ENCODE results near the gene KLHL10. TPM values are rescaled to one million over a fixed set of nuclear protein-coding genes. Genes with fewer than 3 reads are reported as not detected.

The KLHL10 gene
- total and polyA plus RNA-seq, 9 of the 15 experiments (the other 6 are each of a cell fraction or from before 2014, with no cell fraction given): 0.06 to 0.56 (median 0.12) TPM; not detected in 5

DNA sequence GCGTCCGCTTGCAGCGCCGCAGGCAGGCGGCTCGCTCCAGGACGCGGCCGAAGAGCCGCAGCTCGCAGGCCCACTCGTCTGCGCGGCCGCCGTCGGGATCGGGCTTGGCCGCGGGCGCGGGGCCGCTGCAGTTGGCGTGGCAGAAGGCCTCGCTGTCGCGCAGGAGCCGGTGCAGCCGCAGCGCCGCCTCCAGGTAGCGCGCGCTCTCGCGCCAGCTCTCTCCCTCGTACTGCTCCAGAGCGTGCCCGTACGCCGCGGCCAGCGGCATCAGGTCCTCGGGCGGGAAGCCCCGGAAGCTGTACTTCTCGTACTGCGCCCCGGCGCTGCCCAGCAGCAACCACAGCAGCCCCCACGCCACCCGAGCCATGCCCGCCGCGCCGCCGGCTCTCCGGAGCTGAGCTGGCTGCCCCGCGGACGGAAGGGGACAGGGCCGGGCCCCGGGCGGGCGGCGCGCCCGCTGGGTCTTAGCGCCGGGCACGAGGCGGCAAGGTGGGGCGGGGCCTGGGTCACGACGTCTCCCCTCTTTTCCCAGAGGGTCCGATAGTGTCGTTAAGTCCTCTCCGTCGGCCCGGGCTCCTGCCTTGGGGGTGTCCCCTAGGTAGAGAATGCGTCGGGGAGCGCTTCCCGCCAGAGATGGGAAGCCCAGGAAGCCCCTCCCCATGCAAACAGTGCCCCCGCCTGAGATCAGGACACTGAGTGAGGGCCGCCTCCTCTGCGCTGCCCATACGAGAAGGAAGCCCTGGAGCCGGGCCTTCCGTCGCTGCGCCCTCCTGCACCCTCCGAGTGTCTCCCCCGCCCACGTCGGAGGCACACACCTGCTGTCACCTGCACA lies 25.9 kb upstream of the KLHL10 start, which contains the start of gene P3H4 (continued):
- TF ChIP-seq, protein P1, sequence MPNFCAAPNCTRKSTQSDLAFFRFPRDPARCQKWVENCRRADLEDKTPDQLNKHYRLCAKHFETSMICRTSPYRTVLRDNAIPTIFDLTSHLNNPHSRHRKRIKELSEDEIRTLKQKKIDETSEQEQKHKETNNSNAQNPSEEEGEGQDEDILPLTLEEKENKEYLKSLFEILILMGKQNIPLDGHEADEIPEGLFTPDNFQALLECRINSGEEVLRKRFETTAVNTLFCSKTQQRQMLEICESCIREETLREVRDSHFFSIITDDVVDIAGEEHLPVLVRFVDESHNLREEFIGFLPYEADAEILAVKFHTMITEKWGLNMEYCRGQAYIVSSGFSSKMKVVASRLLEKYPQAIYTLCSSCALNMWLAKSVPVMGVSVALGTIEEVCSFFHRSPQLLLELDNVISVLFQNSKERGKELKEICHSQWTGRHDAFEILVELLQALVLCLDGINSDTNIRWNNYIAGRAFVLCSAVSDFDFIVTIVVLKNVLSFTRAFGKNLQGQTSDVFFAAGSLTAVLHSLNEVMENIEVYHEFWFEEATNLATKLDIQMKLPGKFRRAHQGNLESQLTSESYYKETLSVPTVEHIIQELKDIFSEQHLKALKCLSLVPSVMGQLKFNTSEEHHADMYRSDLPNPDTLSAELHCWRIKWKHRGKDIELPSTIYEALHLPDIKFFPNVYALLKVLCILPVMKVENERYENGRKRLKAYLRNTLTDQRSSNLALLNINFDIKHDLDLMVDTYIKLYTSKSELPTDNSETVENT (CRISPR knock-in tag; IDR thresholded peaks at IDR 0.05): peak; percentile 27; the same call in 1 of the 2 replicates
- TF ChIP-seq RFX7 (CRISPR knock-in tag; IDR thresholded peaks at IDR 0.05) (no peak), SREBF2 (CRISPR knock-in tag; IDR thresholded peaks at IDR 0.05) (no peak), GTF2F1 (IDR thresholded peaks at IDR 0.05; ENCODE audit: low read depth, low read length) (no peak), HNRNPL (IDR thresholded peaks at IDR 0.05; ENCODE audit: low read depth, low read length) (peak; percentile 64; the same call in 1 of the 2 replicates), ZNF23 (CRISPR knock-in tag; IDR thresholded peaks at IDR 0.05) (no peak), CHD4 (IDR thresholded peaks at IDR 0.05; ENCODE audit: insufficient read depth, insufficient replicate concordance, low read depth, low read length, poor library complexity, severe bottlenecking) (no peak), MCM7 (IDR thresholded peaks at IDR 0.05) (no peak)
- TF ChIP-seq, protein P2, sequence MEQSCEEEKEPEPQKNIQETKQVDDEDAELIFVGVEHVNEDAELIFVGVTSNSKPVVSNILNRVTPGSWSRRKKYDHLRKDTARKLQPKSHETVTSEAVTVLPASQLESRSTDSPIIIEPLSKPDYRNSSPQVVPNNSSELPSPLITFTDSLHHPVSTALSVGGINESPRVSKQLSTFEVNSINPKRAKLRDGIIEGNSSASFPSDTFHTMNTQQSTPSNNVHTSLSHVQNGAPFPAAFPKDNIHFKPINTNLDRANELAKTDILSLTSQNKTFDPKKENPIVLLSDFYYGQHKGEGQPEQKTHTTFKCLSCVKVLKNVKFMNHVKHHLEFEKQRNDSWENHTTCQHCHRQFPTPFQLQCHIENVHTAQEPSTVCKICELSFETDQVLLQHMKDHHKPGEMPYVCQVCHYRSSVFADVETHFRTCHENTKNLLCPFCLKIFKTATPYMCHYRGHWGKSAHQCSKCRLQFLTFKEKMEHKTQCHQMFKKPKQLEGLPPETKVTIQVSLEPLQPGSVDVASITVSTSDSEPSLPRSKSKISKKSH (CRISPR knock-in tag; IDR thresholded peaks at IDR 0.05): no peak
- TF ChIP-seq, protein P3, sequence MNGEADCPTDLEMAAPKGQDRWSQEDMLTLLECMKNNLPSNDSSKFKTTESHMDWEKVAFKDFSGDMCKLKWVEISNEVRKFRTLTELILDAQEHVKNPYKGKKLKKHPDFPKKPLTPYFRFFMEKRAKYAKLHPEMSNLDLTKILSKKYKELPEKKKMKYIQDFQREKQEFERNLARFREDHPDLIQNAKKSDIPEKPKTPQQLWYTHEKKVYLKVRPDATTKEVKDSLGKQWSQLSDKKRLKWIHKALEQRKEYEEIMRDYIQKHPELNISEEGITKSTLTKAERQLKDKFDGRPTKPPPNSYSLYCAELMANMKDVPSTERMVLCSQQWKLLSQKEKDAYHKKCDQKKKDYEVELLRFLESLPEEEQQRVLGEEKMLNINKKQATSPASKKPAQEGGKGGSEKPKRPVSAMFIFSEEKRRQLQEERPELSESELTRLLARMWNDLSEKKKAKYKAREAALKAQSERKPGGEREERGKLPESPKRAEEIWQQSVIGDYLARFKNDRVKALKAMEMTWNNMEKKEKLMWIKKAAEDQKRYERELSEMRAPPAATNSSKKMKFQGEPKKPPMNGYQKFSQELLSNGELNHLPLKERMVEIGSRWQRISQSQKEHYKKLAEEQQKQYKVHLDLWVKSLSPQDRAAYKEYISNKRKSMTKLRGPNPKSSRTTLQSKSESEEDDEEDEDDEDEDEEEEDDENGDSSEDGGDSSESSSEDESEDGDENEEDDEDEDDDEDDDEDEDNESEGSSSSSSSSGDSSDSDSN (IDR thresholded peaks at IDR 0.05; ENCODE audit: borderline replicate concordance in 1 of 2, low read depth in 2 of 2, low read length in 2 of 2): 0 out of 4 replicates have a peak, but pooled peaks of 1 of the 2 experiments have one; percentile 36
- TF ChIP-seq, protein P4, sequence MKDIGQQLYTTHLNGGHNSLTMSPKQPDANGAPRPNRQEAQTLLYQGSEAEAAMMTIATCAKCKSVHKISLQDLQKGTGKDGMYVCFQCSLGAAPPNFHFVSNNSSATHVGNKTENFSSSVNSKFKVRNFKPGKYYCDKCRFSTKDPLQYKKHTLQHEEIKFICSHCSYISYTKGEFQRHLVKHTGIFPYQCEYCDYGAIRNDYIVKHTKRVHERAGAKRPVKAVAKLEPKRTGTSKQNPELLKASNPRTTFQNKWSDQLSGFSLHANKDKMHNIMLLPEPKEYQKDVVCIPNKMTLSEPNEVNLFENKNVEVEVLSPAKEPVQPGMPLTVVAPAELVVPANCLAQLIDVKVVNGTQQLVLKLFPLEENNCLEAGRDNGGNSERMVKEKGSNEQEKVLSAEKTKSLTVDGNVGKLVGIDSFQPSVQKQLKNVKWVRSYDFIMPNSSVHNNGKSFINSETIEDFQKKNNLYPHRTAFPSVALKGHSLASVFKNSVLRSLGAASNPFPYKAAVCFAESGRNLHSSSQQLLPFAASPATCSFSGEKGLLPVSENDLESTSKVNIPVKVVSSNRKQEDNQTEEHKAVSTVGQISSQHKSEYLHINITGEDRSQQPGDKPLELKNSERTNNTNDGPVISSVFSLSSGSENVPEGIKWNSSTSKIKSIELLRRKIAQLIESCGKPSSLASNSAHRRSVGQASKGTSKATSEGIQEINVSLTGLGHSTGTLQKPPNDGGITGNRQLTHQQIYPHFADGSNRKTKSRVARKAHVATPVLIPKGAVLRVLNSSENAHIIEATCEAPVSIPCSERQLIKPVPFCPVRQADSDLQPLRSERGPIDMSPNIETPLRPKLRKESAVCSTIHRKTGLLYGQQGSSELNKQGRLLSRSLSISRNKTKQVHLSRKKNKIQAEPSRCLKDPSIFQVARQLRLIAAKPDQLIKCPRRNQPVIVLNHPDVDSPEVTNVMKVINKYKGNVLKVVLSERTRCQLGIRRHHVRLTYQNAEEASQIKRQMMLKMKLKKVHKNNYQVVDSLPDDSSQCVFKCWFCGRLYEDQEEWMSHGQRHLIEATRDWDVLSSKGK (CRISPR knock-in tag; IDR thresholded peaks at IDR 0.05): no peak
- TF ChIP-seq, protein P5, sequence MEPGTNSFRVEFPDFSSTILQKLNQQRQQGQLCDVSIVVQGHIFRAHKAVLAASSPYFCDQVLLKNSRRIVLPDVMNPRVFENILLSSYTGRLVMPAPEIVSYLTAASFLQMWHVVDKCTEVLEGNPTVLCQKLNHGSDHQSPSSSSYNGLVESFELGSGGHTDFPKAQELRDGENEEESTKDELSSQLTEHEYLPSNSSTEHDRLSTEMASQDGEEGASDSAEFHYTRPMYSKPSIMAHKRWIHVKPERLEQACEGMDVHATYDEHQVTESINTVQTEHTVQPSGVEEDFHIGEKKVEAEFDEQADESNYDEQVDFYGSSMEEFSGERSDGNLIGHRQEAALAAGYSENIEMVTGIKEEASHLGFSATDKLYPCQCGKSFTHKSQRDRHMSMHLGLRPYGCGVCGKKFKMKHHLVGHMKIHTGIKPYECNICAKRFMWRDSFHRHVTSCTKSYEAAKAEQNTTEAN (CRISPR knock-in tag; IDR thresholded peaks at IDR 0.05): no peak
- TF ChIP-seq, protein P6, sequence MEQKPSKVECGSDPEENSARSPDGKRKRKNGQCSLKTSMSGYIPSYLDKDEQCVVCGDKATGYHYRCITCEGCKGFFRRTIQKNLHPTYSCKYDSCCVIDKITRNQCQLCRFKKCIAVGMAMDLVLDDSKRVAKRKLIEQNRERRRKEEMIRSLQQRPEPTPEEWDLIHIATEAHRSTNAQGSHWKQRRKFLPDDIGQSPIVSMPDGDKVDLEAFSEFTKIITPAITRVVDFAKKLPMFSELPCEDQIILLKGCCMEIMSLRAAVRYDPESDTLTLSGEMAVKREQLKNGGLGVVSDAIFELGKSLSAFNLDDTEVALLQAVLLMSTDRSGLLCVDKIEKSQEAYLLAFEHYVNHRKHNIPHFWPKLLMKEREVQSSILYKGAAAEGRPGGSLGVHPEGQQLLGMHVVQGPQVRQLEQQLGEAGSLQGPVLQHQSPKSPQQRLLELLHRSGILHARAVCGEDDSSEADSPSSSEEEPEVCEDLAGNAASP (IDR thresholded peaks at IDR 0.05): no peak

Data from K562 (cell line).